HepG2 (cell line): Measurements from ENCODE around the gene PID1. TPM values are rescaled to one million over a fixed set of nuclear protein-coding genes. Genes with fewer than 3 reads are reported as not detected.

Experiments used
- EHMT2 ChIP-seq: fragments of 200-600 bp; sonication (generic); IDR thresholded peaks from 2 replicates; pipeline ENCODE4 v1.7.0; 2017; ENCODE audit warnings: antibody characterized with exemption, low read depth, low read length, borderline replicate concordance
- RNF219 ChIP-seq: sonication (generic); formaldehyde crosslinking; IDR thresholded peaks from 2 replicates; pipeline ENCODE4 v1.5.0; 2020; ENCODE audit warnings: mild to moderate bottlenecking, missing genetic modification reagents
- SOX6 ChIP-seq, 2 experiments: fragments of 450-650 bp in 1 of 2; sonication (generic) in 1 of 2; formaldehyde crosslinking in 1 of 2; IDR thresholded peaks; 2 replicates each; pipeline versions ENCODE4 v1.4.0 to v1.6.1; 2017 to 2020; ENCODE audit warnings: antibody characterized with exemption in 1 of 2, mild to moderate bottlenecking in 1 of 2, missing genetic modification reagents in 1 of 2
- ZNF136 ChIP-seq: sonication (generic); formaldehyde crosslinking; IDR thresholded peaks from 2 replicates; pipeline ENCODE4 v1.8.1; 2022; ENCODE audit warnings: low read depth, mild to moderate bottlenecking, moderate library complexity, missing genetic modification reagents
- ZNF609 ChIP-seq: sonication (generic); formaldehyde crosslinking; IDR thresholded peaks from 2 replicates; pipeline ENCODE4 v1.4.0; 2020; ENCODE audit warnings: mild to moderate bottlenecking, missing genetic modification reagents, borderline replicate concordance
- polyA plus RNA-seq, 8 experiments: library from polyadenylated mRNA; depleted of rRNA in 3 of 8; stranded (reverse) in 7 of 8; unstranded in 1 of 8; fragments of >200 nt; fragmentation: Illumina TruSeq in 4 of 8; extraction: Trizol in 4 of 8; gene quantifications; 2 replicates each; pipeline versions ENCODE4 v1.2.1 to v1.2.3, GENCODE V29; 2011 to 2016; ENCODE audit warnings: low read depth in 4 of 8, missing spikeins in 1 of 8, mixed read lengths in 1 of 8; ENCODE audit not compliant: insufficient read depth in 1 of 8
- total RNA-seq, 5 experiments: library from RNA; depleted of rRNA; stranded (reverse); fragments of >200 nt; fragmentation: Illumina TruSeq; extraction: Trizol; gene quantifications; 2 replicates each; pipeline ENCODE4 v1.2.3, GENCODE V29; 2016; ENCODE audit warnings: low read depth in 1 of 5
- TF ChIP-seq, protein P1 (sequence below): sonication (generic); formaldehyde crosslinking; IDR thresholded peaks from 2 replicates; pipeline ENCODE4 v1.5.1; 2020; ENCODE audit warnings: mild to moderate bottlenecking, missing genetic modification reagents, moderate library complexity

Gene PID1
- total and polyA plus RNA-seq, 2 of the 13 experiments (the other 11 are each of a cell fraction or from before 2014, with no cell fraction given) = 0.15 to 0.18 TPM

DNA sequence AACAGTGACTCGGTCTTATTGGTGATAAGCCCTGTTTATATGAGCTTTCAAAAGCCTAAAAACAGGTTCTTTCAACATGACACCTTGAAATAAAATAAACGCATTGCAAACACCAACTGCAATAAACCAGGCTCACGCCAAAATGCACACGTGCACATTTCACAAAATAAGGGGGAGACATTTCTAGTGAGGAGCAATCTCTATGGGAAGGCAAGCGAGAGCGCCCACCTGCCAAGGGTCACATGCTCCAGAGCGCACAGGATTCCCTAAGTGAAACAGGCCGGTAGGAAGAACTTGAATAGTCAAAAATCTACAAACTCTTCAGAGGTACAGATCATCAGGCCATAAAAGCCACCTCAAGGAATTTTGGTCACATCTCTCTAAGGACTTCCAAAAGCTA, 1.9 kb downstream of the PID1 start (continued):
- TF ChIP-seq ZNF609 (CRISPR knock-in tag) (no peak), RNF219 (CRISPR knock-in tag) (no peak), EHMT2 (no peak), ZNF136 (CRISPR knock-in tag) (no peak), SOX6 (IDR thresholded peaks at IDR 0.05) (no peak), SOX6 (CRISPR knock-in tag; IDR thresholded peaks at IDR 0.05) (no peak)
- TF ChIP-seq, protein P1, sequence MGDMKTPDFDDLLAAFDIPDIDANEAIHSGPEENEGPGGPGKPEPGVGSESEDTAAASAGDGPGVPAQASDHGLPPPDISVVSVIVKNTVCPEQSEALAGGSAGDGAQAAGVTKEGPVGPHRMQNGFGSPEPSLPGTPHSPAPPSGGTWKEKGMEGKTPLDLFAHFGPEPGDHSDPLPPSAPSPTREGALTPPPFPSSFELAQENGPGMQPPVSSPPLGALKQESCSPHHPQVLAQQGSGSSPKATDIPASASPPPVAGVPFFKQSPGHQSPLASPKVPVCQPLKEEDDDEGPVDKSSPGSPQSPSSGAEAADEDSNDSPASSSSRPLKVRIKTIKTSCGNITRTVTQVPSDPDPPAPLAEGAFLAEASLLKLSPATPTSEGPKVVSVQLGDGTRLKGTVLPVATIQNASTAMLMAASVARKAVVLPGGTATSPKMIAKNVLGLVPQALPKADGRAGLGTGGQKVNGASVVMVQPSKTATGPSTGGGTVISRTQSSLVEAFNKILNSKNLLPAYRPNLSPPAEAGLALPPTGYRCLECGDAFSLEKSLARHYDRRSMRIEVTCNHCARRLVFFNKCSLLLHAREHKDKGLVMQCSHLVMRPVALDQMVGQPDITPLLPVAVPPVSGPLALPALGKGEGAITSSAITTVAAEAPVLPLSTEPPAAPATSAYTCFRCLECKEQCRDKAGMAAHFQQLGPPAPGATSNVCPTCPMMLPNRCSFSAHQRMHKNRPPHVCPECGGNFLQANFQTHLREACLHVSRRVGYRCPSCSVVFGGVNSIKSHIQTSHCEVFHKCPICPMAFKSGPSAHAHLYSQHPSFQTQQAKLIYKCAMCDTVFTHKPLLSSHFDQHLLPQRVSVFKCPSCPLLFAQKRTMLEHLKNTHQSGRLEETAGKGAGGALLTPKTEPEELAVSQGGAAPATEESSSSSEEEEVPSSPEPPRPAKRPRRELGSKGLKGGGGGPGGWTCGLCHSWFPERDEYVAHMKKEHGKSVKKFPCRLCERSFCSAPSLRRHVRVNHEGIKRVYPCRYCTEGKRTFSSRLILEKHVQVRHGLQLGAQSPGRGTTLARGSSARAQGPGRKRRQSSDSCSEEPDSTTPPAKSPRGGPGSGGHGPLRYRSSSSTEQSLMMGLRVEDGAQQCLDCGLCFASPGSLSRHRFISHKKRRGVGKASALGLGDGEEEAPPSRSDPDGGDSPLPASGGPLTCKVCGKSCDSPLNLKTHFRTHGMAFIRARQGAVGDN (CRISPR knock-in tag) = no peak
- TF ChIP-seq, all 625 proteins: peak for 0
